DLD1 (cell line): Measurements from ENCODE around the gene MEGF11.

ENCODE experiments used
- in situ Hi-C: cut with HindIII; loops from 2 replicates; pipeline ENCODE4 v1.10.0; 2017; ENCODE audit warnings: low sequenced_read_pairs

MEGF11 gene

GRCh38 chr15:65914981-65915925 is 338.3 kb downstream of the MEGF11 start:
- in situ Hi-C loops: no loop called here

GRCh38 chr15:65914386-65914785 is 339.2 kb downstream of the MEGF11 start:
- in situ Hi-C loops: no loop called here

GRCh38 chr15:65913631-65914199 is 339.8 kb downstream of the MEGF11 start:
- in situ Hi-C loops: no loop called here

- in situ Hi-C loops: no loop called here
Observed at GRCh38 chr15:65912235-65912634, 341.3 kb downstream of the MEGF11 start.

- in situ Hi-C loops: no loop called here
Observed at GRCh38 chr15:65910341-65910740, 343.2 kb downstream of the MEGF11 start.

GRCh38 chr15:65909831-65910230 is 343.7 kb downstream of the MEGF11 start:
- in situ Hi-C loops: no loop called here

- in situ Hi-C loops: no loop called here
Observed at GRCh38 chr15:65908876-65909275, 344.7 kb downstream of the MEGF11 start.

DNA sequence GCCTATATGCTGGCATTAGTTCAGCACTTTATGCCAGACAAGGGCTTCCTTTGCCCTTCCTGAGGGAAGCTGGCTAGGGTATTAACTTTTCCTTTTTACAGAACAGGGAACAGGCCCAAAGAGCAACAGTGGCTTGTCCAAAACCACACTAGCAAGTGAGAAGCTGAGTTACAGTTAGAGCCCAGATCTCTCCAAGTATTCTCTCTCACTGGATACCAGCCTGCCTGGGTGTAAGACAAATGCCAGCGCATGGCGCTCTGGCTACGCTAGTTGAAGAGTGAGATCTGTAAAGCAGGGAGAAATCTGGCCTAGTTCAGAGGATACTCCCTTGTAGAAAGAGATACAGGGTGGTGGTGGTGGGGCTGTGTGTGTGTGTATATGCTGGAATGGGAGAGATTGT is 345.9 kb downstream of the MEGF11 start:
- in situ Hi-C loops: no loop called here

- in situ Hi-C loops: no loop called here
Observed at GRCh38 chr15:65906396-65906795, 347.2 kb downstream of the MEGF11 start.

GRCh38 chr15:65904301-65904700 is 349.2 kb downstream of the MEGF11 start:
- in situ Hi-C loops: no loop called here

DNA sequence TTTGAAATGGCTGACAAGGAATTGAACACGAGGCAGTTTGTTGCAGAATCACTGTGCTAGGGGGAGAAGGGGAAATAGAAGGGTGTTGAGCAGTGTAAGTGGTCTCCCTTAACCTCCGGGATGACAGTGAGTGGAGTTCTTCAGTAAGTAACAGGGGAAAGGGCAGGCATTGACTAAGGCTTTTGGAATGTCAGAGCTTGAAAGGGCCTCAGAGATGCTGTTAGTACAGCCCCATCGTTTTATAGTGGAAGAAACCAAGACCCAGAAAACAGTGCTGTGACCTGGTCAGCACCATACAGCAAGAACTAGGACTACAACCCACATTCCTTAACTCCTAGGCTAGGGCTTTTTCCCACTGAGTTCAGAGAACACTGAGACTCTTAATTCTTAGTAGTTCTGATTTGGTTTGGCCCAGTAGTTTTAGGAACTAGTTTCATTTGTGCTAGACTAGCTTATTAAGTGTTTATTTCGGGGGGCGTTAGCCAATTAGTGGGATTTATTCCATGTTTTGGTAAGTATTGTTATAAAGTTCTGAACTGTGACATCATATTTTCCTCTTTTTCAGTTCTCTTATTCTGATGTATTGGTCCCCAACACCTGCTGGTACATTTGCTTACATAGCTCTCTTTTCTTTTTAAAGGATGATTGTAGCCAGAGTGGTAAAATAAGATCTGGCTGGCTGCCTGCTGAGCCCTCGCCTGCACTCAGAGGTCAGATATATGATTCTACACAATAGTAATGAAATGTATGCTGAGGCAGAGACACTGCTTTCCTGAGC is 350.1 kb downstream of the MEGF11 start:
- in situ Hi-C loops: no loop called here

DNA sequence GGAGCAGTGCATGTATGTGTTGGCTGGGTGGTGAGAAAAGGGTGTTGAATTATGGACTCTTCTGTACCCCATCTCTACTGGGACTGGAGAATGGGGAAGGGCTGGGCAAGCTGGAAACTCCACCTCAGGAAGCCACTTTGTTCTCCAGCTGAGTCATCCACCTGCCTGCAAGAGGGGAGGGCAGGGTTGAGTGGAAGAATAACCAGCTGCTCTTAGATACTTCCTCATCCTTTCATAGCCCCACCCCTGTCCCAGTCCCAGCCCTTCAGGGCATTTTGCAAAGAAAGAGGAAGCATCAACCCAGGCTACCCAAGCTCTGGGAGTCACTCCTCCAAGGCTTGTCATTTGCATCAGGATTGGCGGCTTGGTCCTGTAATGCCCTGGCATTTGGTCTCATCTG is 351.2 kb downstream of the MEGF11 start:
- in situ Hi-C loops: no loop called here

DNA sequence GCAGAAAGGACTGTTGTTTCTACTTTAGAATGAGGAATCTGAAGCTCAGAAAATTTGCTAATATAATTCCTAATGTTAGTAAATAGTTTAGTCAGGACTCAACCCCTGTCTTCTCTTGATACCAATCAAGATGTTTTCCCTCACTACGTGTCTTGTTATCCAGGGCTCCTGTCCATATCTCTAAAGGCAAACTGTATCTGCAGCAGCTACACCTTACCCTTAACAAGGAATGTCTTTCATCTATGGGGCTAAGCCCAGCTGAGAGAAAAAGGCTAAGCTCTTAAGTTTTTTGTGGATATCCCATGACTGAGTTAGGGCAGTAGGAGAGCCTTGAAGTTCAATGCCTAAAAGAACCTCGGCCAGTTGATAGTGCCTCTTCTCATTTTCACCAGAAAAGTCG is 351.7 kb downstream of the MEGF11 start:
- in situ Hi-C loops: no loop called here

GRCh38 chr15:65901336-65901735 is 352.2 kb downstream of the MEGF11 start:
- in situ Hi-C loops: no loop called here

- in situ Hi-C loops: no loop called here
Observed at GRCh38 chr15:65900488-65900887, 353.1 kb downstream of the MEGF11 start.

DNA sequence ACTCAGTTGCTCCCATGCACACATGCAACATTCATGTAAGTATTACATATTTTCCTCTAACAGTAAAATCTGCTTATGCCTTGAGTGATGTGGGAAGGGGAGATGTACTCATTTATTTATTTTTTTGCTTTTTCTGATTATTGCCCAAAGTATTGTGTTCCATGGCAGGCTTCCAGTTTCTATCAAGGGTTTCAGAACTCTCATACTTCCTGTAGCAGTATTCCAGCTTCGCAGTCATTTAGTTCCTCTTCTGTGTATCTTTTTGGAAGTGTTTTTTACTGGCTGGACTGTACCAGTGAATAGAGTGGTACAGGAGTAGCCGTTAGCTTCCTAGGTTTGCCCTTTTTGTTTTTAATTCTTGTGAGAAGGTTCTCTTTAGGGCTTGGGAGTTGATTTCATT is 357.3 kb downstream of the MEGF11 start:
- in situ Hi-C loops: no loop called here

GRCh38 chr15:65893060-65893459 is 360.5 kb downstream of the MEGF11 start:
- in situ Hi-C loops: no loop called here

DNA sequence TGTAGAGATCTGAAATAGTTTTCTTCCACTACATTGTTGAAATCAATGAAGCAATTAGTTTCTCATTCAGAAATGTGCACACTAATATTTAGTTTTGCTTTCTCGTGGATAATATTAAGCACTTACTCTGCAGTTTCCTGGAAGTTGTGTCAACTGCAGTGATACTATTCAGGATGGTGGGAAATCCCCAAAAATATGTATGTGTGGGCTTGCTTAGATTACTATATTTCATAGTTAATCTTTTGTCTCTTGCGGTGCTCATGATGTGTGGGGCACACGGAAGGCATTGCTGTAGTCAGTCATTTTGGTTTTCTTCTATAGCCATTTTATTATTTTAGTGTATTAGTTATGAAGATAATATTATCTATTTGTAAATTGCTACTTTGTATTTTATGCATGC is 364.6 kb downstream of the MEGF11 start:
- in situ Hi-C loops: no loop called here

DNA sequence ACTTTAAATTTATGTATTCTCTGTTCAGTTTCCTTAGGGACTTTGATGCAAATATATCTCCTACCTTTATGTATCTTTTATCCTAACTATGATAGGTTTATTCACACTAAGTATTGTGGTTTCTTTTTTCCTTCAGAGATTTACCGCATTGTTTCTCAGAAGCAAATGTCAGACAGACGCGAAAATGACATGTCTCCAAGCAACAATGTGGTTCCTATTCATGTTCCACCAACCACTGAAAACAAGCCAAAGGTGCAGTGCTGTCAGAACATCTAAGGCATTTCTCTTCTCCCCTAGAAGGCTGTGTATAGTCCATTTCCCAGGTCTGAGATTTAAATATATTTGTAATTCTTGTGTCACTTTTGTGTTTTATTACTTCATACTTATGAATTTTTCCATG is 366.0 kb downstream of the MEGF11 start:
- in situ Hi-C loops: no loop called here

DNA sequence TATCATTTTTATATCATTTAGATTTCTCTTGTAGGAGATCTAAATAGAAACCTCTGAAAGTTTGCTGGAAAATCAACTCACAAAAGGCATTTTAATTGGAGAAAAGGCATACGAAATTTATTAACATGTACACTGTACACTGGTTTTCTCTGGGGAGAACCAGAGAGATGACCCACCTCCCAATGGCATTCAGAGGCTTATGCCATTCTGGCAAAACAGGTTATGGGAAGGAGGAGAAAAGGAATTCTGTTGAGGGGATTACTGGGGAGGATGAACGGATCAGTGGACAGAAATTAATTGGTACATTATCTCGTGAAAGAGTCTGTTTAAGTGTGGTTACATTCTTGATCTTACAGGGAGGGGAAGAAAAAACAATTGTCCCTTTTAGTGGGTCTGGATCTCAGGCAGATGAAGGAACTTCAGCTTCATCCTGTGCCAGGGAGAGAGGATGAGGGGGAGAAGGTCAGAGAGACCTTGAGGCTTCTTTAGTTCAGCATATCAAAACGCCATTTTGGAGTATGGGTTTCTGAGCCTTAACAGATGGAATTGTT is 367.8 kb downstream of the MEGF11 start:
- in situ Hi-C loops: no loop called here

DNA sequence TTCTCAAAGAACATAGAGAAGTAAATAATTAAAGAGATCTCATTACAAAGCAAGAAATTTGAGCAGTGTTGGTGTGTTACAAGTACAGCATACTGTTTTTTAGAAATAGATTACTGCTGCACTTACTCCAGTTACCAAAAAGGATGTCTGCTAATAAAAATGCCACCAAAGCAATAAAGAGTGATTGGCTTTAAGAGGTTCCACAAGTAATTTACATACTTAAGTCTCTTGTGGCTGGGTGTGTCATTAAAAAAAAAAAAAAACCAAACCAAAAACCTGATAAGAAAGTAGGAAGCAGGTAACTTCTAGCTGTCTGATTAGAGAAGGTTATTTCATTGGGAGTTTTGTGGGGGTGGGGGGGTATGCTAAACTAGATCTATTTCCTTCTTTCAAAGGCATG is 369.0 kb downstream of the MEGF11 start:
- in situ Hi-C loops: no loop called here
